ENCODE results near the gene ERICH3. TPM values are rescaled to one million over a fixed set of nuclear protein-coding genes. Genes with fewer than 3 reads are reported as not detected.
"Not testable (repeated sequence)": the region's sequence is repeated elsewhere in the genome, so short reads cannot be mapped to it uniquely, and the experiment has no call there.

ERICH3 gene
- total RNA-seq, 1 experiment from 2014 or later, result not detected

- BruUV-seq (replicated peaks), result no TSS peak
- Mint-ChIP-seq H3K9me3 (ENCODE audit: unreplicated experiment) (no peaks in the 10 kb centered on the region), H3K36me3 (ENCODE audit: insufficient read depth, unreplicated experiment) (no peaks in the 10 kb centered on the region), H3K4me3 (ENCODE audit: unreplicated experiment) (no peak overlapping the region), H3K27me3 (ENCODE audit: insufficient read depth, unreplicated experiment) (no peaks in the 10 kb centered on the region), H3K27ac (ENCODE audit: unreplicated experiment) (no peak overlapping the region), H3K4me1 (ENCODE audit: low read depth, unreplicated experiment) (no peaks in the 10 kb centered on the region)
- H3K4me1 ChIP-seq, result no peaks in the 10 kb centered on the region
- DNase-seq, result no peak
- intact Hi-C loops (cut with micrococcal nuclease; ENCODE audit: unreplicated experiment), result no loop called here
- no peak for TF ChIP-seq CTCF (IDR thresholded peaks at IDR 0.05; ENCODE audit: insufficient read depth in 1 of 2, low read depth in 1 of 2, low read length in 1 of 2, severe bottlenecking in 1 of 2, unreplicated experiment in 1 of 2)
- H3K27me3 ChIP-seq (replicated peaks; ENCODE audit: control insufficient read depth, insufficient read depth, low read length), result no peaks in the 10 kb centered on the region
- H3K9me3 ChIP-seq, result no peaks in the 10 kb centered on the region
- no peaks in the 10 kb centered on the region for H3K36me3 ChIP-seq (ENCODE audit: control insufficient read depth, insufficient read depth, low read length)
- POLR2A ChIA-PET, result no interaction called here
- H3K4me3 ChIP-seq (ENCODE audit: low read depth, low read length), result no peak overlapping the region
- CTCF ChIA-PET, result no interaction called here
These were observed 871 bp upstream of the ERICH3 start for GRCh38 chr1:74674278-74675048.

- H3K4me1 ChIP-seq; H3K4me3 ChIP-seq (ENCODE audit: low read depth, low read length); H3K9me3 Mint-ChIP-seq (ENCODE audit: unreplicated experiment); DNase-seq; H3K27me3 Mint-ChIP-seq (ENCODE audit: insufficient read depth, unreplicated experiment); H3K36me3 Mint-ChIP-seq (ENCODE audit: insufficient read depth, unreplicated experiment); H3K4me1 Mint-ChIP-seq (ENCODE audit: low read depth, unreplicated experiment); H3K27ac Mint-ChIP-seq (ENCODE audit: unreplicated experiment); intact Hi-C loops (cut with micrococcal nuclease; ENCODE audit: unreplicated experiment); H3K36me3 ChIP-seq (ENCODE audit: control insufficient read depth, insufficient read depth, low read length); H3K9me3 ChIP-seq; BruUV-seq (replicated peaks); H3K4me3 Mint-ChIP-seq (ENCODE audit: unreplicated experiment); POLR2A ChIA-PET; CTCF ChIA-PET; H3K27me3 ChIP-seq (replicated peaks; ENCODE audit: control insufficient read depth, insufficient read depth, low read length): not testable (repeated sequence)
These were observed 2.7 kb downstream of the ERICH3 start for GRCh38 chr1:74670866-74671265.

GRCh38 chr1:74654708-74655107, 18.9 kb downstream of the ERICH3 start:
- H3K27me3 Mint-ChIP-seq (ENCODE audit: insufficient read depth, unreplicated experiment), result peaks cover 7% of the 10 kb centered on the region
- H3K4me3 ChIP-seq (ENCODE audit: low read depth, low read length), result no peak overlapping the region
- no peaks in the 10 kb centered on the region for H3K36me3 Mint-ChIP-seq (ENCODE audit: insufficient read depth, unreplicated experiment)
- no TSS peak for BruUV-seq (replicated peaks)
- no peak overlapping the region for H3K4me3 Mint-ChIP-seq (ENCODE audit: unreplicated experiment)
- no peaks in the 10 kb centered on the region for H3K36me3 ChIP-seq (ENCODE audit: control insufficient read depth, insufficient read depth, low read length)
- H3K9me3 ChIP-seq, result no peaks in the 10 kb centered on the region
- no peak for TF ChIP-seq CTCF (IDR thresholded peaks at IDR 0.05; ENCODE audit: insufficient read depth in 1 of 2, low read depth in 1 of 2, low read length in 1 of 2, severe bottlenecking in 1 of 2, unreplicated experiment in 1 of 2)
- intact Hi-C loops (cut with micrococcal nuclease; ENCODE audit: unreplicated experiment), result no loop called here
- no peaks in the 10 kb centered on the region for H3K9me3 Mint-ChIP-seq (ENCODE audit: unreplicated experiment)
- POLR2A ChIA-PET, result no interaction called here
- no peak overlapping the region for H3K27ac Mint-ChIP-seq (ENCODE audit: unreplicated experiment)
- H3K4me1 Mint-ChIP-seq (ENCODE audit: low read depth, unreplicated experiment), result peaks cover 5% of the 10 kb centered on the region
- CTCF ChIA-PET, result no interaction called here
- H3K27me3 ChIP-seq (replicated peaks; ENCODE audit: control insufficient read depth, insufficient read depth, low read length), result no peaks in the 10 kb centered on the region
- no peak for DNase-seq
- no peaks in the 10 kb centered on the region for H3K4me1 ChIP-seq
